Thyroid gland (tissue), 4 donors: ENCODE results near the gene PLEKHJ1. TPM values are rescaled to one million over a fixed set of nuclear protein-coding genes. Genes with fewer than 3 reads are reported as not detected.

Experiments used
- DNase-seq, 2 donors: peaks; one replicate each; pipeline ENCODE4 v3.0.0-alpha.2; 2019
- H3K27ac ChIP-seq, 3 donors: fragments of 200-600 bp; sonication (generic); 1 replicate in 2 of 3; 2 replicates in 1 of 3; pipeline ENCODE4 v1.5.1; 2016 to 2019; ENCODE audit warnings: mild to moderate bottlenecking in 1 of 3, moderate library complexity in 1 of 3
- H3K27me3 ChIP-seq: fragments of 200-600 bp; sonication (generic); one replicate; pipeline ENCODE4 v1.5.1; 2019
- H3K36me3 ChIP-seq, 2 donors: fragments of 200-600 bp; sonication (generic); one replicate each; pipeline ENCODE4 v1.5.1; 2016 to 2019
- H3K4me1 ChIP-seq, 2 donors: fragments of 200-600 bp; sonication (generic); one replicate each; pipeline ENCODE4 v1.5.1; 2017 to 2019
- H3K4me3 ChIP-seq, 3 donors: fragments of 200-600 bp; sonication (generic); replicated peaks in 1 of 3; 1 replicate in 2 of 3; 2 replicates in 1 of 3; pipeline ENCODE4 v1.5.1; 2016; ENCODE audit warnings: mild to moderate bottlenecking in 1 of 3
- H3K9me3 ChIP-seq: fragments of 200-600 bp; sonication (generic); one replicate; pipeline ENCODE4 v1.5.1; 2017
- CTCF ChIP-seq, 6 experiments: fragments of 200-600 bp in 3 of 6; fragments of 450-650 bp in 3 of 6; sonication (generic) in 3 of 6; IDR thresholded peaks; one replicate each; pipeline ENCODE4 v1.5.1; 2016 to 2019; ENCODE audit warnings: antibody characterized with exemption in 6 of 6, mild to moderate bottlenecking in 2 of 6, inconsistent platforms in 1 of 6, moderate library complexity in 1 of 6
- POLR2A ChIP-seq, 2 donors: fragments of 450-650 bp; IDR thresholded peaks; one replicate each; pipeline ENCODE4 v1.6.1; 2017; ENCODE audit warnings: antibody characterized with exemption in 2 of 2, mild to moderate bottlenecking in 2 of 2, moderate library complexity in 1 of 2
- WGBS, 2 donors: methylation state at CpG; one replicate each; pipeline ENCODE4 v1.1.5; 2017; 5-methylcytosine and 5-hydroxymethylcytosine counted together
- intact Hi-C: fragments of 100-400 bp; cut with DNase I; formaldehyde crosslinking; loops from one replicate; pipeline ENCODE4 v1.15.1; 2023
- total RNA-seq, 4 donors: library from RNA; depleted of rRNA; stranded (reverse); fragments of >200 nt; gene quantifications; one replicate each; pipeline ENCODE4 v1.2.3, GENCODE V29; 2016

Gene PLEKHJ1
- total RNA-seq, 4 donors from 2014 or later: 86.7 to 179 (median 131) TPM

- Histone ChIP-seq H3K9me3 (no peaks in the 10 kb centered on the region), H3K36me3 (peaks cover 13 to 20% of the 10 kb centered on the region in 2 donors), H3K27ac (peak overlapping the region in 1 of 3 donors; percentile 23), H3K27me3 (no peaks in the 10 kb centered on the region), H3K4me1 (peaks cover 11 to 41% of the 10 kb centered on the region in 2 donors), H3K4me3 (no peak overlapping the region)
- intact Hi-C loops: no loop called here
- TF ChIP-seq CTCF (IDR thresholded peaks at IDR 0.05) (no peak), POLR2A (IDR thresholded peaks at IDR 0.05) (no peak)
- WGBS, 2 donors: 77 to 93% methylated on average over 11 to 17 of the region's 74 CpGs
- peak in 1 of 2 donors; percentile 17 for DNase-seq
Observed at GRCh38 chr19:2275588-2276428, 39.7 kb upstream of the PLEKHJ1 start.

- Histone ChIP-seq H3K36me3 (peaks cover 13 to 20% of the 10 kb centered on the region in 2 donors), H3K27me3 (no peaks in the 10 kb centered on the region), H3K4me3 (no peak overlapping the region), H3K9me3 (no peaks in the 10 kb centered on the region), H3K27ac (peak overlapping the region in 1 of 3 donors; percentile 23), H3K4me1 (peaks cover 11 to 41% of the 10 kb centered on the region in 2 donors)
- 58 to 61% methylated on average over 12 to 15 of the region's 16 CpGs for WGBS, 2 donors
- peak; percentile 65 to 69 for DNase-seq
- intact Hi-C loops: loop anchor here (5.0 kb wide), 1 partner anchor 113 kb away; the partner anchor contains the start of gene DOT1L
- TF ChIP-seq CTCF (IDR thresholded peaks at IDR 0.05): peak in 4 of 6 experiments; percentile 42 to 55 (median 46)
- TF ChIP-seq POLR2A (IDR thresholded peaks at IDR 0.05): no peak
Observed at GRCh38 chr19:2274931-2275535, 38.9 kb upstream of the PLEKHJ1 start.

- intact Hi-C loops: loop anchor here (5.0 kb wide), 1 partner anchor 112 kb away; the partner anchor contains the start of gene DOT1L
- Histone ChIP-seq H3K27ac (peak overlapping the region in 2 of 3 donors; percentile 16 to 70), H3K27me3 (no peaks in the 10 kb centered on the region), H3K4me3 (no peak overlapping the region), H3K36me3 (peaks cover 13 to 24% of the 10 kb centered on the region in 2 donors), H3K4me1 (peaks cover 11 to 41% of the 10 kb centered on the region in 2 donors), H3K9me3 (no peaks in the 10 kb centered on the region)
- DNase-seq: no peak
- TF ChIP-seq POLR2A (IDR thresholded peaks at IDR 0.05): no peak
- no peak for TF ChIP-seq CTCF (IDR thresholded peaks at IDR 0.05)
- WGBS, 2 donors: 87 to 90% methylated on average over 9 of the region's 9 CpGs
Observed at GRCh38 chr19:2274185-2274711, 38.1 kb upstream of the PLEKHJ1 start.

- Histone ChIP-seq H3K36me3 (peaks cover 13 to 24% of the 10 kb centered on the region in 2 donors), H3K27me3 (no peaks in the 10 kb centered on the region), H3K4me1 (peaks cover 12 to 41% of the 10 kb centered on the region in 2 donors), H3K9me3 (no peaks in the 10 kb centered on the region), H3K27ac (peak overlapping the region; percentile 16 to 70 (median 60)), H3K4me3 (no peak overlapping the region)
- TF ChIP-seq CTCF (IDR thresholded peaks at IDR 0.05): peak; percentile 76 to 99 (median 92)
- no peak for TF ChIP-seq POLR2A (IDR thresholded peaks at IDR 0.05)
- 14 to 20% methylated on average over 14 to 40 of the region's 45 CpGs for WGBS, 2 donors
- DNase-seq: peak; percentile 64 to 69
- intact Hi-C loops: loop anchor here (5.0 kb wide), 1 partner anchor 111 kb away; the partner anchor contains the start of gene DOT1L
Observed at GRCh38 chr19:2273356-2274184, 37.4 kb upstream of the PLEKHJ1 start.
